ENCODE measurements around the gene CFL1. TPM values are rescaled to one million over a fixed set of nuclear protein-coding genes. Genes with fewer than 3 reads are reported as not detected.

Gene CFL1
- total and polyA plus RNA-seq, 10 of the 15 experiments (the other 5 are each of a cell fraction or from before 2014, with no cell fraction given): 164 to 2,994 (median 1,500) TPM

GRCh38 chr11:65887723-65888162, 29.8 kb upstream of the CFL1 start:
- DNase-seq (ENCODE audit: low read depth, low spot score): no peak
- Histone ChIP-seq H3K4me3 (peak overlapping the region; percentile 90), H4K20me1 (ENCODE audit: control insufficient read depth, insufficient read depth) (no peaks in the 10 kb centered on the region), H3K27ac (ENCODE audit: control insufficient read depth, insufficient read depth) (peak overlapping the region; percentile 70), H3K9me3 (replicated peaks; ENCODE audit: control insufficient read depth, insufficient read depth, low read length) (no peaks in the 10 kb centered on the region), H3K27me3 (replicated peaks in 1 of 2; ENCODE audit: control insufficient read depth in 2 of 2, insufficient read depth in 2 of 2, low read length in 1 of 2) (no peaks in the 10 kb centered on the region), H3K4me1 (ENCODE audit: control insufficient read depth, insufficient read depth, low read length) (peaks cover 26% of the 10 kb centered on the region), H3K36me3 (ENCODE audit: control insufficient read depth in 2 of 2, insufficient read depth in 2 of 2, low read length in 1 of 2) (peaks cover 12 to 21% of the 10 kb centered on the region in 2 experiments), H2AFZ (ENCODE audit: control insufficient read depth, low read depth, low read length) (peak overlapping the region; percentile 97), H3K9ac (ENCODE audit: control insufficient read depth, insufficient read depth, low read length) (peak overlapping the region; percentile 73), H3K4me2 (ENCODE audit: control insufficient read depth, insufficient read depth) (peak overlapping the region; percentile 88), H3K79me2 (ENCODE audit: control insufficient read depth, insufficient read depth, low read length) (peaks cover 43% of the 10 kb centered on the region)
- ChIA-PET RAD21 (ENCODE audit: unreplicated experiment) (interaction anchor here (0.7 to 8.0 kb wide), 18 partner anchors 11 to 248 kb away, joined by 3 to 76 read pairs (median 4); partner anchors contain the start of genes CFL1, MUS81, RNASEH2C and SART1), SMC1A (ENCODE audit: uncharacterized antibody, unreplicated experiment) (interaction anchor here (0.7 to 6.7 kb wide), 14 partner anchors 12 to 273 kb away, joined by 3 to 52 read pairs (median 6); partner anchors contain the start of genes CFL1, FOSL1, KAT5 and MUS81), POLR2A (interaction anchor here (0.5 to 7.4 kb wide), 30 partner anchors 9 to 1141 kb away, joined by 3 to 155 read pairs (median 5); partner anchors contain the start of genes BANF1, C11orf68, CFL1 and EIF1AD), CTCF (interaction anchor here (0.6 to 11.0 kb wide), 23 partner anchors 12 to 398 kb away, joined by 3 to 167 read pairs (median 7); partner anchors contain the start of genes CFL1, FOSL1, MUS81 and RNASEH2C)
- TF ChIP-seq BACH1 (IDR thresholded peaks at IDR 0.05; ENCODE audit: borderline replicate concordance) (no peak), ZNF384 (IDR thresholded peaks at IDR 0.05; ENCODE audit: borderline replicate concordance, low read depth, low read length) (no peak), POLR2AphosphoS5 (IDR thresholded peaks at IDR 0.05; ENCODE audit: low read length) (no peak), CBX3 (IDR thresholded peaks at IDR 0.05; ENCODE audit: borderline replicate concordance, low read depth) (no peak), FOXK2 (IDR thresholded peaks at IDR 0.05) (no peak), EED (IDR thresholded peaks at IDR 0.05; ENCODE audit: low read depth) (no peak), SPI1 (IDR thresholded peaks at IDR 0.05; ENCODE audit: borderline replicate concordance, insufficient read depth, low read depth, low read length) (no peak; the same call in 1 of the 2 replicates), GABPA (IDR thresholded peaks at IDR 0.05; ENCODE audit: low read depth) (no peak), POLR2AphosphoS2 (IDR thresholded peaks at IDR 0.05; ENCODE audit: low read depth, low read length) (no peak), CHD2 (IDR thresholded peaks at IDR 0.05; ENCODE audit: borderline replicate concordance, low read depth, low read length) (no peak), HDGF (IDR thresholded peaks at IDR 0.05) (no peak), PRDM15 (CRISPR knock-in tag; IDR thresholded peaks at IDR 0.05) (no peak), E2F8 (IDR thresholded peaks at IDR 0.05; ENCODE audit: low read depth, partially characterized antibody) (no peak), YY1 (IDR thresholded peaks at IDR 0.05; ENCODE audit: low read depth, low read length) (no peak), EGR1 (IDR thresholded peaks at IDR 0.05; ENCODE audit: borderline replicate concordance in 1 of 2, low read depth in 2 of 2, low read length in 2 of 2) (no peak), NFYB (IDR thresholded peaks at IDR 0.05; ENCODE audit: insufficient read depth, low read depth, low read length) (no peak), PML (IDR thresholded peaks at IDR 0.05; ENCODE audit: low read length) (no peak), SRF (IDR thresholded peaks at IDR 0.05; ENCODE audit: low read depth in 2 of 2, low read length in 2 of 2) (no peak)
- in situ Hi-C loops (cut with MboI) (no loop called here), intact Hi-C loops (cut with micrococcal nuclease; ENCODE audit: unreplicated experiment) (loop anchor here (1.0 to 2.0 kb wide), 3 partner anchors 29 to 102 kb away; partner anchors contain the start of genes CFL1 and SART1)
- BruUV-seq (replicated peaks): TSS peak; percentile 70
- WGBS (ENCODE audit: insufficient coverage, insufficient replicate concordance, low lambda C conversion rate, missing lambda C conversion rate): 1% methylated on average over 23 of the region's 23 CpGs
- FAIRE-seq: no peak
- ATAC-seq: no peak

Measured in GM12878 (cell line).